GM12878 (cell line): ENCODE results near the gene SAPCD2. TPM values are rescaled to one million over a fixed set of nuclear protein-coding genes. Genes with fewer than 3 reads are reported as not detected.

Experiments
- ATAC-seq: fragments of 200-7000 bp; cut with Tn5 transposase; 3 replicates; pipeline ENCODE4 v1.9.1; 2020; ENCODE audit warnings: mild to moderate bottlenecking, moderate library complexity
- BruUV-seq: library from RNA; stranded (reverse); fragments of 400-500 nt; replicated peaks from 2 replicates; lab custom pipeline; 2021; lab: Mats Ljungman, UMichigan
- CTCF ChIA-PET: fragments of 300-600 bp; sonication (Branson Sonifier 250); formaldehyde crosslinking; extraction: SDS; loops from one replicate; lab custom pipeline; 2021; ENCODE audit warnings: inconsistent platforms; lab: Yijun Ruan, JAX
- POLR2A ChIA-PET: fragments of 350-600 bp; formaldehyde crosslinking; extraction: SDS; loops from one replicate; lab custom pipeline; 2021; ENCODE audit warnings: inconsistent platforms; lab: Charles Lee
- RAD21 ChIA-PET: fragments of 300-600 bp; sonication (Branson Sonifier 250); formaldehyde crosslinking; loops from one replicate; lab custom pipeline; 2023; ENCODE audit warnings: antibody characterized with exemption; ENCODE audit not compliant: unreplicated experiment; lab: Charles Lee
- SMC1A ChIA-PET: fragments of 300-600 bp; sonication (Branson Sonifier 250); formaldehyde crosslinking; loops from one replicate; lab custom pipeline; 2023; ENCODE audit not compliant: unreplicated experiment, uncharacterized antibody; lab: Charles Lee
- DNase-seq: peaks from one replicate; pipeline ENCODE4 v3.0.0-alpha.2; 2011; ENCODE audit warnings: low read depth, low spot score
- FAIRE-seq: peaks from 3 replicates; lab custom pipeline; 2011; peaks lifted over from hg19 to GRCh38; lab: Jason Lieb, UNC
- H2AFZ ChIP-seq: 2 replicates; pipeline ENCODE4 v1.6.0; 2011; ENCODE audit warnings: low read depth, low read length, control low read depth; ENCODE audit not compliant: control insufficient read depth
- H3K27ac ChIP-seq: 2 replicates; pipeline ENCODE4 v1.5.1; 2011; ENCODE audit warnings: control low read depth; ENCODE audit not compliant: control insufficient read depth, insufficient read depth
- H3K27me3 ChIP-seq, 2 experiments: replicated peaks in 1 of 2; 2 replicates each; pipeline versions ENCODE4 v1.6.0 to v1.6.1; 2011; ENCODE audit warnings: low read length in 1 of 2; ENCODE audit not compliant: control insufficient read depth in 2 of 2, insufficient read depth in 2 of 2
- H3K36me3 ChIP-seq, 2 experiments: 2 replicates each; pipeline ENCODE4 v1.5.1; 2011; ENCODE audit warnings: low read length in 1 of 2; ENCODE audit not compliant: control insufficient read depth in 2 of 2, insufficient read depth in 2 of 2
- H3K4me1 ChIP-seq: 2 replicates; pipeline ENCODE4 v1.6.1; 2011; ENCODE audit warnings: mild to moderate bottlenecking, low read length, moderate library complexity, mixed read lengths; ENCODE audit not compliant: control insufficient read depth, insufficient read depth
- H3K4me2 ChIP-seq: 2 replicates; pipeline ENCODE4 v1.6.0; 2011; ENCODE audit warnings: control low read depth; ENCODE audit not compliant: control insufficient read depth, insufficient read depth
- H3K4me3 ChIP-seq: fragments of 200-600 bp; sonication (generic); 2 replicates; pipeline ENCODE4 v1.5.1; 2016
- H3K79me2 ChIP-seq: 2 replicates; pipeline ENCODE4 v1.6.0; 2011; ENCODE audit warnings: low read length; ENCODE audit not compliant: control insufficient read depth, insufficient read depth
- H3K9ac ChIP-seq: 2 replicates; pipeline ENCODE4 v1.8.0; 2011; ENCODE audit warnings: low read length, control low read depth, mixed read lengths; ENCODE audit not compliant: control insufficient read depth, insufficient read depth
- H3K9me3 ChIP-seq: replicated peaks from 3 replicates; pipeline ENCODE4 v1.5.1; 2011; ENCODE audit warnings: mild to moderate bottlenecking, low read length; ENCODE audit not compliant: control insufficient read depth, insufficient read depth
- H4K20me1 ChIP-seq: 2 replicates; pipeline ENCODE4 v1.6.0; 2011; ENCODE audit not compliant: control insufficient read depth, insufficient read depth
- BMI1 ChIP-seq: fragments of 450-650 bp; IDR thresholded peaks from 2 replicates; pipeline ENCODE4 v1.6.1; 2016; ENCODE audit warnings: mild to moderate bottlenecking, moderate library complexity, borderline replicate concordance
- CBX5 ChIP-seq: sonication (generic); IDR thresholded peaks from 2 replicates; pipeline ENCODE4 v1.6.1; 2016; ENCODE audit warnings: low read depth, moderate library complexity, mild to moderate bottlenecking, inconsistent platforms
- NFYA ChIP-seq: IDR thresholded peaks from 2 replicates; pipeline ENCODE4 v1.6.1; 2011; ENCODE audit warnings: low read depth, mild to moderate bottlenecking, low read length, improper control_type of control experiment, borderline replicate concordance
- PAX8 ChIP-seq: fragments of 450-650 bp; IDR thresholded peaks from 2 replicates; pipeline ENCODE4 v1.6.1; 2017; ENCODE audit warnings: mild to moderate bottlenecking, moderate library complexity
- RAD21 ChIP-seq: IDR thresholded peaks from 2 replicates; pipeline ENCODE4 v1.6.1; 2011; ENCODE audit warnings: mild to moderate bottlenecking, low read depth, low read length, moderate library complexity; ENCODE audit not compliant: insufficient read depth
- RFX5 ChIP-seq: IDR thresholded peaks from 2 replicates; pipeline ENCODE4 v1.6.1; 2011; ENCODE audit warnings: low read depth, low read length, improper control_type of control experiment
- TARDBP ChIP-seq: IDR thresholded peaks from 2 replicates; pipeline ENCODE4 v1.6.1; 2016; ENCODE audit warnings: borderline replicate concordance
- YBX1 ChIP-seq: fragments of 450-650 bp; IDR thresholded peaks from 2 replicates; pipeline ENCODE4 v1.6.1; 2016; ENCODE audit warnings: antibody characterized with exemption
- WGBS: methylation state at CpG from one replicate; pipeline ENCODE4 v1.1.6; 2016; ENCODE audit warnings: low lambda C conversion rate; ENCODE audit not compliant: insufficient replicate concordance, insufficient coverage; ENCODE audit errors: missing lambda C conversion rate; 5-methylcytosine and 5-hydroxymethylcytosine counted together
- in situ Hi-C: fragments of 300-500 bp; cut with MboI; formaldehyde crosslinking; loops from 9 replicates; pipeline ENCODE4 v1.14.3; 2018; ENCODE audit warnings: mixed read lengths
- intact Hi-C: fragments of 100-400 bp; cut with micrococcal nuclease; formaldehyde crosslinking; loops from one replicate; pipeline ENCODE4 v1.14.2; 2022; ENCODE audit not compliant: unreplicated experiment
- polyA plus RNA-seq, 11 experiments: library from polyadenylated mRNA; depleted of rRNA in 4 of 11; unstranded in 6 of 11; stranded (reverse) in 5 of 11; fragments of >200 nt; fragmentation: Nextera tagmentation in 4 of 11; fragmentation: Illumina TruSeq in 1 of 11; extraction: Ambion mirVana in 4 of 11; extraction: Trizol in 1 of 11; gene quantifications; 1 replicate in 1 of 11; 2 replicates in 10 of 11; pipeline versions ENCODE4 v1.2.1 to v1.2.3, GENCODE V29; 2011 to 2016; ENCODE audit warnings: inconsistent platforms in 2 of 11, missing spikeins in 2 of 11, low read depth in 1 of 11
- total RNA-seq, 4 experiments: library from RNA; depleted of rRNA in 3 of 4; stranded (reverse); fragments of >200 nt in 3 of 4; fragmentation: Illumina TruSeq in 1 of 4; extraction: Trizol in 1 of 4; gene quantifications; 2 replicates each; pipeline versions ENCODE4 v1.2.1 to v1.2.3, GENCODE V29; 2013 to 2021
- TF ChIP-seq, protein P1 (sequence below): fragments of 450-650 bp; IDR thresholded peaks from 2 replicates; pipeline ENCODE4 v1.6.1; 2016; ENCODE audit warnings: mild to moderate bottlenecking

Gene SAPCD2
- total and polyA plus RNA-seq, 10 of the 15 experiments (the other 5 are each of a cell fraction or from before 2014, with no cell fraction given) = 1.6 to 35.2 (median 7.2) TPM

DNA sequence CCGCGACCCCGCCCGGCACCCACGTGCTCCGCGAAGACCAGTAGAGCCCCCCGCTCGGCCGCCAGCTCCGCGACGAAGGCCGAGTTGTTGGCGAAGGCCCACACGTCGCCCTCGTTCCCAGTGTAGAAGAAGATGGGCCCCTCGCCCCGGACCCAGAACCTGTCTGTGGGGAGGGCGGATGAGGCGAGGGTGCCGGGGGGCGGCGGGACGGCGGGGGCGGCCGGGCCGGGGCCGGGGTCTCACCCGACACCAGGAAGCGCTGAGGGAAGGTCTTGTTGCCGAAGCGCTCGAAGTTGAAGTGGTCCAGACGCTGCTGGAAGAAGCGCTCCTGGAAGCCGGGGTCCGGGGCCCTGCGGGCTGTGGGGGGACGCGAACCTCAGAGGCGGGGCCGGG, 43.9 kb upstream of the SAPCD2 start:
- RAD21 ChIA-PET = interaction anchor here (0.9 to 1.3 kb wide), 7 partner anchors 18 to 114 kb away, joined by 3 to 8 read pairs (median 3); partner anchors contain the start of genes MAN1B1 and RNF224
- FAIRE-seq = no peak
- Histone ChIP-seq H3K36me3 (peaks cover 4 to 22% of the 10 kb centered on the region in 2 experiments; a peak in 3 of 4 replicates), H3K4me1 (peaks cover 4% of the 10 kb centered on the region; the same call in 1 of the 2 replicates)
- CTCF ChIA-PET = interaction anchor here (1.4 to 1.5 kb wide), 2 partner anchors 18 to 122 kb away, joined by 5 to 6 read pairs; no protein-coding TSS in a partner anchor
- POLR2A ChIA-PET = interaction anchor here (1.4 kb wide), 1 partner anchor 28 kb away, joined by 4 read pairs; the partner anchor contains the start of gene MAN1B1
- no peak for TF ChIP-seq RFX5
- no peak for TF ChIP-seq YBX1
- TF ChIP-seq BMI1 = no peak
- TF ChIP-seq NFYA = no peak
- TF ChIP-seq RAD21 = no peak
- TF ChIP-seq, protein P1, sequence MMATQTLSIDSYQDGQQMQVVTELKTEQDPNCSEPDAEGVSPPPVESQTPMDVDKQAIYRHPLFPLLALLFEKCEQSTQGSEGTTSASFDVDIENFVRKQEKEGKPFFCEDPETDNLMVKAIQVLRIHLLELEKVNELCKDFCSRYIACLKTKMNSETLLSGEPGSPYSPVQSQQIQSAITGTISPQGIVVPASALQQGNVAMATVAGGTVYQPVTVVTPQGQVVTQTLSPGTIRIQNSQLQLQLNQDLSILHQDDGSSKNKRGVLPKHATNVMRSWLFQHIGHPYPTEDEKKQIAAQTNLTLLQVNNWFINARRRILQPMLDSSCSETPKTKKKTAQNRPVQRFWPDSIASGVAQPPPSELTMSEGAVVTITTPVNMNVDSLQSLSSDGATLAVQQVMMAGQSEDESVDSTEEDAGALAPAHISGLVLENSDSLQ = no peak
- no peak for TF ChIP-seq CBX5
- TF ChIP-seq PAX8 = no peak
- no peak for TF ChIP-seq TARDBP
- TF ChIP-seq, all 136 proteins: peak for 0
- H3K9me3 ChIP-seq = no peaks in the 10 kb centered on the region
- H3K27me3 ChIP-seq = no peaks in the 10 kb centered on the region
- WGBS = 2% methylated on average over 31 of the region's 45 CpGs
- in situ Hi-C loops (no loop called here), intact Hi-C loops (no loop called here)
- no peak for DNase-seq
- BruUV-seq = no TSS peak
- SMC1A ChIA-PET = interaction anchor here (1.0 to 1.3 kb wide), 3 partner anchors 18 to 113 kb away, joined by 3 read pairs; partner anchors contain the start of gene RNF224
- H3K4me3 ChIP-seq = peak overlapping the region; percentile 67
- peak overlapping the region; percentile 61 for H3K9ac ChIP-seq
- peaks cover 2% of the 10 kb centered on the region for H3K79me2 ChIP-seq
- H3K4me2 ChIP-seq = peak overlapping the region; percentile 82; the same call in 1 of the 2 replicates
- peak overlapping the region; percentile 47 for H2AFZ ChIP-seq
- peak overlapping the region; percentile 58; the same call in 1 of the 2 replicates for H3K27ac ChIP-seq
- peak; percentile 6 for ATAC-seq
- H4K20me1 ChIP-seq = no peaks in the 10 kb centered on the region
